IMR-90 (cell line): ENCODE data around the gene ABTB1. TPM values are rescaled to one million over a fixed set of nuclear protein-coding genes. Genes with fewer than 3 reads are reported as not detected.

Experiments
- ATAC-seq: fragments of 200-7000 bp; cut with Tn5 transposase; 2 replicates; pipeline ENCODE4 v1.9.1; 2020; ENCODE audit warnings: low read depth, mild to moderate bottlenecking, moderate library complexity
- BruUV-seq: library from RNA; stranded (reverse); fragments of 400-500 nt; replicated peaks from 2 replicates; lab custom pipeline; 2021; lab: Mats Ljungman, UMichigan
- CTCF ChIA-PET: fragments of 300-600 bp; formaldehyde crosslinking; extraction: SDS; loops from one replicate; lab custom pipeline; 2021; ENCODE audit warnings: antibody characterized with exemption; lab: Yijun Ruan, JAX
- POLR2A ChIA-PET: fragments of 300-600 bp; sonication (Branson Sonifier 250); formaldehyde crosslinking; loops from one replicate; lab custom pipeline; 2022; ENCODE audit warnings: antibody characterized with exemption; ENCODE audit not compliant: unreplicated experiment; lab: Charles Lee
- DNase-seq: peaks from one replicate; pipeline ENCODE4 v3.0.0; 2013
- H2AFZ ChIP-seq: replicated peaks from 2 replicates; pipeline ENCODE3; 2013; ENCODE audit warnings: low read length, mild to moderate bottlenecking; ENCODE audit not compliant: poor library complexity
- H2AK5ac ChIP-seq: 2 replicates; pipeline ENCODE4 v1.6.1; 2013; ENCODE audit warnings: low read depth, low read length, inconsistent platforms
- H2AK9ac ChIP-seq: replicated peaks from 2 replicates; pipeline ENCODE3; 2013; ENCODE audit warnings: mild to moderate bottlenecking, low read depth, low read length, moderate library complexity; ENCODE audit not compliant: poor library complexity
- H2BK120ac ChIP-seq: 2 replicates; pipeline ENCODE4 v1.6.1; 2013; ENCODE audit warnings: low read depth, low read length, inconsistent platforms
- H2BK15ac ChIP-seq: 3 replicates; pipeline ENCODE4 v1.6.1; 2013; ENCODE audit warnings: low read depth, low read length, inconsistent platforms
- H2BK20ac ChIP-seq: 2 replicates; pipeline ENCODE4 v1.6.1; 2013; ENCODE audit warnings: low read depth, mild to moderate bottlenecking, inconsistent platforms, low read length, moderate library complexity
- H2BK5ac ChIP-seq: 2 replicates; pipeline ENCODE4 v1.6.1; 2013; ENCODE audit warnings: mild to moderate bottlenecking, low read depth, low read length, inconsistent platforms; ENCODE audit not compliant: poor library complexity, severe bottlenecking
- H3K14ac ChIP-seq: replicated peaks from 2 replicates; pipeline ENCODE4 v1.6.1; 2013; ENCODE audit warnings: low read depth, low read length, inconsistent platforms
- H3K18ac ChIP-seq: 2 replicates; pipeline ENCODE4 v1.6.1; 2013; ENCODE audit warnings: low read depth, low read length, control low read depth
- H3K23ac ChIP-seq: 2 replicates; pipeline ENCODE4 v1.6.1; 2013; ENCODE audit warnings: low read depth, low read length, inconsistent platforms
- H3K27ac ChIP-seq: 2 replicates; pipeline ENCODE4 v1.5.1; 2013; ENCODE audit warnings: mild to moderate bottlenecking, control low read depth, low read length; ENCODE audit not compliant: insufficient read depth
- H3K27me3 ChIP-seq: 2 replicates; pipeline ENCODE4 v1.6.1; 2013; ENCODE audit warnings: low read length; ENCODE audit not compliant: control insufficient read depth, insufficient read depth
- H3K36me3 ChIP-seq: 2 replicates; pipeline ENCODE4 v1.6.1; 2013; ENCODE audit warnings: low read length, mixed read lengths; ENCODE audit not compliant: control insufficient read depth, insufficient read depth
- H3K4ac ChIP-seq: 2 replicates; pipeline ENCODE4 v1.6.1; 2013; ENCODE audit warnings: low read depth, low read length, inconsistent platforms
- H3K4me1 ChIP-seq: 2 replicates; pipeline ENCODE4 v1.6.1; 2013; ENCODE audit warnings: low read length, mixed read lengths; ENCODE audit not compliant: control insufficient read depth, insufficient read depth
- H3K4me2 ChIP-seq: 2 replicates; pipeline ENCODE4 v1.6.1; 2013; ENCODE audit warnings: low read depth, mild to moderate bottlenecking, control low read depth, low read length, moderate library complexity
- H3K4me3 ChIP-seq: 2 replicates; pipeline ENCODE4 v1.5.1; 2013; ENCODE audit warnings: low read depth, mild to moderate bottlenecking, control low read depth, low read length, moderate library complexity; ENCODE audit not compliant: insufficient read depth
- H3K56ac ChIP-seq: 2 replicates; pipeline ENCODE4 v1.6.1; 2013; ENCODE audit warnings: low read length, inconsistent platforms; ENCODE audit not compliant: insufficient read depth; ENCODE audit errors: extremely low read depth
- H3K79me1 ChIP-seq, 2 experiments: 2 replicates each; pipeline ENCODE4 v1.6.1; 2013; ENCODE audit warnings: low read length in 2 of 2, inconsistent platforms in 1 of 2, low read depth in 1 of 2
- H3K9ac ChIP-seq: 2 replicates; pipeline ENCODE4 v1.6.1; 2013; ENCODE audit warnings: low read depth, low read length, control low read depth
- H3K9me1 ChIP-seq: 2 replicates; pipeline ENCODE4 v1.6.1; 2013; ENCODE audit warnings: low read length, inconsistent platforms; ENCODE audit not compliant: insufficient read depth
- H3K9me3 ChIP-seq: 2 replicates; pipeline ENCODE4 v1.6.1; 2013; ENCODE audit warnings: low read length; ENCODE audit not compliant: control insufficient read depth, insufficient read depth
- H4K20me1 ChIP-seq: 2 replicates; pipeline ENCODE4 v1.6.1; 2013; ENCODE audit warnings: low read length, inconsistent platforms; ENCODE audit not compliant: insufficient read depth
- H4K5ac ChIP-seq: 2 replicates; pipeline ENCODE4 v1.6.1; 2013; ENCODE audit warnings: mild to moderate bottlenecking, low read depth, low read length, control low read depth
- H4K8ac ChIP-seq, 2 experiments: 2 replicates each; pipeline ENCODE4 v1.6.1; 2013; ENCODE audit warnings: low read depth in 2 of 2, low read length in 2 of 2, control low read depth in 1 of 2, inconsistent platforms in 1 of 2
- H4K91ac ChIP-seq: 2 replicates; pipeline ENCODE4 v1.6.1; 2013; ENCODE audit warnings: low read depth, low read length, inconsistent platforms; ENCODE audit not compliant: insufficient read depth
- BHLHE40 ChIP-seq: fragments of 150-350 bp; IDR thresholded peaks from 2 replicates; pipeline ENCODE4 v1.6.1; 2016; ENCODE audit warnings: mild to moderate bottlenecking, low read depth, low read length
- CEBPB ChIP-seq: IDR thresholded peaks from 2 replicates; pipeline ENCODE4 v1.6.1; 2012; ENCODE audit warnings: low read depth, low read length, improper control_type of control experiment
- CHD1 ChIP-seq: IDR thresholded peaks from 2 replicates; pipeline ENCODE4 v1.6.1; 2012; ENCODE audit warnings: low read depth, low read length, improper control_type of control experiment
- FOS ChIP-seq: fragments of 150-350 bp; IDR thresholded peaks from 2 replicates; pipeline ENCODE4 v1.6.1; 2016; ENCODE audit warnings: low read depth, low read length
- MAFK ChIP-seq: IDR thresholded peaks from 2 replicates; pipeline ENCODE4 v1.6.1; 2012; ENCODE audit warnings: low read depth, low read length, improper control_type of control experiment
- MAZ ChIP-seq: IDR thresholded peaks from 2 replicates; pipeline ENCODE4 v1.6.1; 2012; ENCODE audit warnings: low read depth, mild to moderate bottlenecking, low read length, improper control_type of control experiment, moderate library complexity, borderline replicate concordance
- MXI1 ChIP-seq: IDR thresholded peaks from 2 replicates; pipeline ENCODE4 v1.6.1; 2012; ENCODE audit warnings: low read depth, mild to moderate bottlenecking, low read length, moderate library complexity, borderline replicate concordance
- NFE2L2 ChIP-seq: fragments of 150-350 bp; IDR thresholded peaks from 2 replicates; pipeline ENCODE4 v1.6.1; 2016; ENCODE audit warnings: low read depth, mild to moderate bottlenecking, low read length
- POLR2A ChIP-seq: IDR thresholded peaks from 2 replicates; pipeline ENCODE4 v1.6.1; 2012; ENCODE audit warnings: mild to moderate bottlenecking, low read depth, low read length
- RAD21 ChIP-seq: IDR thresholded peaks from 2 replicates; pipeline ENCODE4 v1.6.1; 2012; ENCODE audit warnings: low read length, improper control_type of control experiment
- RCOR1 ChIP-seq: IDR thresholded peaks from 2 replicates; pipeline ENCODE4 v1.6.1; 2012; ENCODE audit warnings: mild to moderate bottlenecking, low read length, improper control_type of control experiment; ENCODE audit not compliant: insufficient replicate concordance
- RFX5 ChIP-seq: IDR thresholded peaks from 2 replicates; pipeline ENCODE4 v1.8.0; 2012; ENCODE audit warnings: low read depth, mild to moderate bottlenecking, low read length, moderate library complexity
- SMC3 ChIP-seq: fragments of 150-350 bp; IDR thresholded peaks from 2 replicates; pipeline ENCODE4 v1.6.1; 2016; ENCODE audit warnings: low read depth, mild to moderate bottlenecking, antibody characterized with exemption, low read length, moderate library complexity
- WGBS, 2 experiments: methylation state at CpG; one replicate each; pipeline versions ENCODE4 v1.1.5 to v1.1.7; 2013; ENCODE audit warnings: missing lambda C conversion rate in 2 of 2; ENCODE audit not compliant: insufficient read length in 1 of 2; ENCODE audit errors: extremely low coverage in 2 of 2; 5-methylcytosine and 5-hydroxymethylcytosine counted together
- dilution Hi-C: fragments of 300-500 bp; cut with HindIII; formaldehyde crosslinking; loops from one replicate; pipeline ENCODE4 v1.14.3; 2018; ENCODE audit warnings: low sequenced_read_pairs; ENCODE audit not compliant: unreplicated experiment
- in situ Hi-C: fragments of 300-500 bp; cut with MboI; formaldehyde crosslinking; loops from 3 replicates; pipeline ENCODE4 v1.14.3; 2019; ENCODE audit warnings: low sequenced_read_pairs, inconsistent platforms, mixed read lengths
- intact Hi-C: fragments of 100-400 bp; cut with micrococcal nuclease; formaldehyde crosslinking; loops from 2 replicates; pipeline ENCODE4 v1.10.0; 2022
- polyA plus RNA-seq, 3 experiments: library from polyadenylated mRNA; depleted of rRNA; stranded (reverse); fragments of >200 nt; gene quantifications; 2 replicates each; pipeline ENCODE4 v1.2.3, GENCODE V29; 2012; ENCODE audit warnings: low replicate concordance in 1 of 3
- total RNA-seq: library from RNA; depleted of rRNA; stranded (reverse); fragments of >200 nt; gene quantifications from 2 replicates; pipeline ENCODE4 v1.2.3, GENCODE V29; 2012
- TF ChIP-seq, protein P1 (sequence below): fragments of 150-350 bp; IDR thresholded peaks from 2 replicates; pipeline ENCODE4 v1.6.1; 2016; ENCODE audit warnings: low read depth, mild to moderate bottlenecking, low read length, moderate library complexity, borderline replicate concordance
- TF ChIP-seq, protein P2 (sequence below): fragments of 150-350 bp; IDR thresholded peaks from 2 replicates; pipeline ENCODE4 v1.6.1; 2017; ENCODE audit warnings: mild to moderate bottlenecking, antibody characterized with exemption, low read length, low read depth
- TF ChIP-seq, protein P3 (sequence below): conservative IDR thresholded peaks from 2 replicates; pipeline ENCODE4 v1.5.1; 2012; ENCODE audit warnings: mild to moderate bottlenecking, low read depth, low read length, improper control_type of control experiment

ABTB1 gene
- total and polyA plus RNA-seq, 2 of the 4 experiments (the other 2 are of a cell fraction) = 3.2 to 23.0 TPM

DNA sequence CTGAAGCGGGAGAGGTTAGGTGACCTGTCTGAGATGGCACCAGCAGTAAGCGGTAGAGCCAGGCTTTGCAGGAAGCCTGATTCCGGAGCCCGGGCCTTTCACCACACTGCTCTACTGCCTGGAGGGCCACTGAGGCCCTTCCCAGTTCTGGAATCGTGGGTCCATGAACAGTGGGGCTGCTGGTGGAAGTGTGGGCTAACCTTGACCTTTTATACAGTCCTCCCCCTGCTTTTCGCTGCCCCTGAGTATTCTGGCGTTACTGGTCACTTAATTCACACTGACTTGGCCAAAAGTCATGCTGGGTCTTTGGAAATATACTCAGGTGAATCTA, 2.6 kb upstream of the ABTB1 start:
- H2BK20ac ChIP-seq = no peak overlapping the region
- peak overlapping the region; percentile 34 for H2AK9ac ChIP-seq
- H4K8ac ChIP-seq = no peak overlapping the region
- H2AFZ ChIP-seq = no peak overlapping the region
- intact Hi-C loops = no loop called here
- DNase-seq = no peak
- no peak overlapping the region for H3K18ac ChIP-seq
- WGBS, 2 experiments = no CpG with 5 or more reads among the region's 7 CpGs
- H2AK5ac ChIP-seq = no peak overlapping the region
- H3K14ac ChIP-seq = no peak overlapping the region
- no peak overlapping the region for H3K9ac ChIP-seq
- H3K23ac ChIP-seq = no peak overlapping the region
- no peak overlapping the region for H4K5ac ChIP-seq
- no peak overlapping the region for H3K56ac ChIP-seq
- ChIA-PET POLR2A (no interaction called here), CTCF (no interaction called here)
- H3K4me3 ChIP-seq = no peak overlapping the region
- peaks cover 3% of the 10 kb centered on the region; the same call in 1 of the 2 replicates for H3K27me3 ChIP-seq
- BruUV-seq = no TSS peak
- in situ Hi-C loops = no loop called here
- dilution Hi-C loops = no loop called here
- H3K79me1 ChIP-seq = peaks cover 16 to 35% of the 10 kb centered on the region in 2 experiments; a peak in 3 of 4 replicates
- H2BK5ac ChIP-seq = no peak overlapping the region
- peaks cover 10% of the 10 kb centered on the region for H3K4me1 ChIP-seq
- no peak overlapping the region for H4K91ac ChIP-seq
- no peak overlapping the region for H2BK15ac ChIP-seq
- H3K36me3 ChIP-seq = no peaks in the 10 kb centered on the region
- no peak overlapping the region for H3K4me2 ChIP-seq
- ATAC-seq = no peak
- H3K9me1 ChIP-seq = peaks cover 10% of the 10 kb centered on the region; the same call in 1 of the 2 replicates
- no peak overlapping the region for H3K27ac ChIP-seq
- H2BK120ac ChIP-seq = no peak overlapping the region
- H3K4ac ChIP-seq = no peak overlapping the region
- TF ChIP-seq, protein P1, sequence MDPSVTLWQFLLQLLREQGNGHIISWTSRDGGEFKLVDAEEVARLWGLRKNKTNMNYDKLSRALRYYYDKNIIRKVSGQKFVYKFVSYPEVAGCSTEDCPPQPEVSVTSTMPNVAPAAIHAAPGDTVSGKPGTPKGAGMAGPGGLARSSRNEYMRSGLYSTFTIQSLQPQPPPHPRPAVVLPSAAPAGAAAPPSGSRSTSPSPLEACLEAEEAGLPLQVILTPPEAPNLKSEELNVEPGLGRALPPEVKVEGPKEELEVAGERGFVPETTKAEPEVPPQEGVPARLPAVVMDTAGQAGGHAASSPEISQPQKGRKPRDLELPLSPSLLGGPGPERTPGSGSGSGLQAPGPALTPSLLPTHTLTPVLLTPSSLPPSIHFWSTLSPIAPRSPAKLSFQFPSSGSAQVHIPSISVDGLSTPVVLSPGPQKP = no peak
- no peak for TF ChIP-seq RCOR1
- TF ChIP-seq CHD1 = no peak
- no peak for TF ChIP-seq NFE2L2
- no peak for TF ChIP-seq MAZ
- no peak for TF ChIP-seq BHLHE40
- TF ChIP-seq, protein P2, sequence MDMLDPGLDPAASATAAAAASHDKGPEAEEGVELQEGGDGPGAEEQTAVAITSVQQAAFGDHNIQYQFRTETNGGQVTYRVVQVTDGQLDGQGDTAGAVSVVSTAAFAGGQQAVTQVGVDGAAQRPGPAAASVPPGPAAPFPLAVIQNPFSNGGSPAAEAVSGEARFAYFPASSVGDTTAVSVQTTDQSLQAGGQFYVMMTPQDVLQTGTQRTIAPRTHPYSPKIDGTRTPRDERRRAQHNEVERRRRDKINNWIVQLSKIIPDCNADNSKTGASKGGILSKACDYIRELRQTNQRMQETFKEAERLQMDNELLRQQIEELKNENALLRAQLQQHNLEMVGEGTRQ = no peak
- no peak for TF ChIP-seq POLR2A
- no peak for TF ChIP-seq RFX5
- TF ChIP-seq FOS = no peak
- TF ChIP-seq SMC3 = no peak
- TF ChIP-seq RAD21 = no peak
- no peak for TF ChIP-seq CEBPB
- TF ChIP-seq, protein P3, sequence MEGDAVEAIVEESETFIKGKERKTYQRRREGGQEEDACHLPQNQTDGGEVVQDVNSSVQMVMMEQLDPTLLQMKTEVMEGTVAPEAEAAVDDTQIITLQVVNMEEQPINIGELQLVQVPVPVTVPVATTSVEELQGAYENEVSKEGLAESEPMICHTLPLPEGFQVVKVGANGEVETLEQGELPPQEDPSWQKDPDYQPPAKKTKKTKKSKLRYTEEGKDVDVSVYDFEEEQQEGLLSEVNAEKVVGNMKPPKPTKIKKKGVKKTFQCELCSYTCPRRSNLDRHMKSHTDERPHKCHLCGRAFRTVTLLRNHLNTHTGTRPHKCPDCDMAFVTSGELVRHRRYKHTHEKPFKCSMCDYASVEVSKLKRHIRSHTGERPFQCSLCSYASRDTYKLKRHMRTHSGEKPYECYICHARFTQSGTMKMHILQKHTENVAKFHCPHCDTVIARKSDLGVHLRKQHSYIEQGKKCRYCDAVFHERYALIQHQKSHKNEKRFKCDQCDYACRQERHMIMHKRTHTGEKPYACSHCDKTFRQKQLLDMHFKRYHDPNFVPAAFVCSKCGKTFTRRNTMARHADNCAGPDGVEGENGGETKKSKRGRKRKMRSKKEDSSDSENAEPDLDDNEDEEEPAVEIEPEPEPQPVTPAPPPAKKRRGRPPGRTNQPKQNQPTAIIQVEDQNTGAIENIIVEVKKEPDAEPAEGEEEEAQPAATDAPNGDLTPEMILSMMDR = no peak
- TF ChIP-seq MXI1 = no peak
- no peak for TF ChIP-seq MAFK
- no peaks in the 10 kb centered on the region; the same call in none of the 2 replicates for H4K20me1 ChIP-seq
- H3K9me3 ChIP-seq = no peaks in the 10 kb centered on the region
